Measurements from ENCODE around the gene PLXNA2.

The PLXNA2 gene

GRCh38 chr1:208225954-208226937 is 17.9 kb downstream of the PLXNA2 start:
- in situ Hi-C loops (cut with HindIII; ENCODE audit: low sequenced_read_pairs), result loop anchor here (25.0 kb wide), 1 partner anchor 214 kb away; no protein-coding TSS in a partner anchor

- in situ Hi-C loops (cut with HindIII; ENCODE audit: low sequenced_read_pairs), result no loop called here
Measured at GRCh38 chr1:208224192-208224713, 19.9 kb downstream of the PLXNA2 start.

GRCh38 chr1:208223136-208223535 is 21.0 kb downstream of the PLXNA2 start:
- in situ Hi-C loops (cut with HindIII; ENCODE audit: low sequenced_read_pairs), result no loop called here

- in situ Hi-C loops (cut with HindIII; ENCODE audit: low sequenced_read_pairs), result no loop called here
Measured at GRCh38 chr1:208222376-208223126, 21.6 kb downstream of the PLXNA2 start.

GRCh38 chr1:208221291-208221622 is 22.9 kb downstream of the PLXNA2 start:
- in situ Hi-C loops (cut with HindIII; ENCODE audit: low sequenced_read_pairs), result no loop called here

- in situ Hi-C loops (cut with HindIII; ENCODE audit: low sequenced_read_pairs), result no loop called here
Measured at GRCh38 chr1:208219659-208220282, 24.4 kb downstream of the PLXNA2 start.

GRCh38 chr1:208219098-208219658 is 25.0 kb downstream of the PLXNA2 start:
- in situ Hi-C loops (cut with HindIII; ENCODE audit: low sequenced_read_pairs), result no loop called here

GRCh38 chr1:208218237-208219097 is 25.7 kb downstream of the PLXNA2 start:
- in situ Hi-C loops (cut with HindIII; ENCODE audit: low sequenced_read_pairs), result no loop called here

GRCh38 chr1:208217781-208218180 is 26.4 kb downstream of the PLXNA2 start:
- in situ Hi-C loops (cut with HindIII; ENCODE audit: low sequenced_read_pairs), result no loop called here

- in situ Hi-C loops (cut with HindIII; ENCODE audit: low sequenced_read_pairs), result no loop called here
Measured at GRCh38 chr1:208216806-208217205, 27.4 kb downstream of the PLXNA2 start.

- in situ Hi-C loops (cut with HindIII; ENCODE audit: low sequenced_read_pairs), result no loop called here
Measured at GRCh38 chr1:208216062-208216461, 28.1 kb downstream of the PLXNA2 start.

GRCh38 chr1:208215393-208215792 is 28.8 kb downstream of the PLXNA2 start:
- in situ Hi-C loops (cut with HindIII; ENCODE audit: low sequenced_read_pairs), result no loop called here

- in situ Hi-C loops (cut with HindIII; ENCODE audit: low sequenced_read_pairs), result no loop called here
Measured at GRCh38 chr1:208213786-208214185, 30.4 kb downstream of the PLXNA2 start.

GRCh38 chr1:208212893-208213292 is 31.3 kb downstream of the PLXNA2 start:
- in situ Hi-C loops (cut with HindIII; ENCODE audit: low sequenced_read_pairs), result no loop called here

GRCh38 chr1:208211921-208212843 is 32.0 kb downstream of the PLXNA2 start:
- in situ Hi-C loops (cut with HindIII; ENCODE audit: low sequenced_read_pairs), result no loop called here

- in situ Hi-C loops (cut with HindIII; ENCODE audit: low sequenced_read_pairs), result no loop called here
Measured at GRCh38 chr1:208209896-208210589, 34.1 kb downstream of the PLXNA2 start.

- in situ Hi-C loops (cut with HindIII; ENCODE audit: low sequenced_read_pairs), result no loop called here
Measured at GRCh38 chr1:208209286-208209685, 34.9 kb downstream of the PLXNA2 start.

GRCh38 chr1:208208132-208208487 is 36.1 kb downstream of the PLXNA2 start:
- in situ Hi-C loops (cut with HindIII; ENCODE audit: low sequenced_read_pairs), result no loop called here
